ENCODE data around the gene AFG3L2.

- no peak for TF ChIP-seq FOXP2 (optimal IDR thresholded peaks at IDR 0.05; ENCODE audit: borderline replicate concordance, extremely low read depth, extremely low read length, insufficient read depth)
- TF ChIP-seq REST (IDR thresholded peaks at IDR 0.05; ENCODE audit: insufficient read depth in 1 of 2, low read depth in 2 of 2, low read length in 2 of 2) = no peak
- TF ChIP-seq POLR2AphosphoS5 (IDR thresholded peaks at IDR 0.05; ENCODE audit: low read depth, low read length) = no peak
- TF ChIP-seq SIN3A (IDR thresholded peaks at IDR 0.05; ENCODE audit: borderline replicate concordance, insufficient read depth, low read length) = no peak
- no peak for TF ChIP-seq TAF1 (IDR thresholded peaks at IDR 0.05; ENCODE audit: borderline replicate concordance, insufficient read depth, low read length)
These were observed 32.4 kb upstream of the AFG3L2 start for GRCh38 chr18:12409469-12409868.

All from PFSK-1 (cell line).